Stomach (tissue), 4 donors: ENCODE results near the gene TTC9C.

Source experiments
- EP300 ChIP-seq: sonication (generic); formaldehyde crosslinking; IDR thresholded peaks from one replicate; pipeline ENCODE4 v1.6.1; 2017; ENCODE audit warnings: antibody characterized with exemption
- POLR2A ChIP-seq, 4 donors: fragments of 450-650 bp; IDR thresholded peaks; one replicate each; pipeline ENCODE4 v1.6.1; 2016; ENCODE audit warnings: antibody characterized with exemption in 4 of 4, control low read depth in 2 of 4, mild to moderate bottlenecking in 1 of 4, moderate library complexity in 1 of 4
- POLR2AphosphoS5 ChIP-seq, 3 donors: sonication (generic); formaldehyde crosslinking; IDR thresholded peaks; one replicate each; pipeline ENCODE4 v1.6.1; 2016; ENCODE audit warnings: antibody characterized with exemption in 3 of 3
- TF ChIP-seq, protein P1 (sequence below), 7 experiments: fragments of 450-650 bp in 4 of 7; fragments of 200-600 bp in 3 of 7; sonication (generic) in 3 of 7; IDR thresholded peaks; one replicate each; pipeline ENCODE4 v1.5.1; 2016 to 2019; ENCODE audit warnings: antibody characterized with exemption in 7 of 7, control low read depth in 2 of 7, mild to moderate bottlenecking in 1 of 7

DNA sequence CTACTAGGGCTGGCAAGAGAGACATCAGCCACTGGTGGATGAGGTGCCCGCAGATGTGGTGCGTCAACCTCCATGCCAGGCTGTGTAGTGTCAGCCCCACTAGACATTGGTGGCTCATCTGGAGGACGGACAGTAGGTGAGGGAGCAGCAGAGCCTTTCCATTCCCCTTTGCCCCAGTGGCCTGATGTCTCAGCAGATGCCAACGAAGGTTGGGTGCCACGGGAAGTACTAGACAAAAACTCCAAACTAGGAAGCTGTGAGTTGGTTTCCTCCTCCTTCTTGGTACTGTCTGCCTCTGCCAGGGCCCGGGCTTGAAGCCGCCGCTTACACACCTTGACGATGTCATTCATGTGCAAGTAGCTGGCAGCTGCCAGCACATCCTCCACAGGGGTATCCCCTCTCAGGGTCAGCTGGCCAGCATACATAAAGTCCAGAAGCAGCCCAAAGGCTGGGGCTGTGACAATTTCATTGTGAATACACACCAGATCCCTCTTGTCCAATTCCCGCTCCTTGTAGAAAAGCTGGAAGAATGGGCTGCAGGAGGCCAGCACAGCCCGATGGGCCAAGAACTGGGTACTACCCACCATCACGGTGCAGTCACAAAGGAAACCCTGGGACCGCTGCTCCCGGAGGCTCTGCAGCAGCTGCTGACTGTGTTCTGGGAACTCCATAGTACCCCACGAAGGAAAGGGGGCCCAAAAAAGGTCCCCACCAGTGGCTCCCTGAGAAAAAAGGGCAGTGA lies 24.9 kb downstream of the TTC9C start:
- TF ChIP-seq POLR2A (IDR thresholded peaks at IDR 0.05) (no peak), POLR2AphosphoS5 (IDR thresholded peaks at IDR 0.05) (no peak), EP300 (no peak)
- TF ChIP-seq, protein P1, sequence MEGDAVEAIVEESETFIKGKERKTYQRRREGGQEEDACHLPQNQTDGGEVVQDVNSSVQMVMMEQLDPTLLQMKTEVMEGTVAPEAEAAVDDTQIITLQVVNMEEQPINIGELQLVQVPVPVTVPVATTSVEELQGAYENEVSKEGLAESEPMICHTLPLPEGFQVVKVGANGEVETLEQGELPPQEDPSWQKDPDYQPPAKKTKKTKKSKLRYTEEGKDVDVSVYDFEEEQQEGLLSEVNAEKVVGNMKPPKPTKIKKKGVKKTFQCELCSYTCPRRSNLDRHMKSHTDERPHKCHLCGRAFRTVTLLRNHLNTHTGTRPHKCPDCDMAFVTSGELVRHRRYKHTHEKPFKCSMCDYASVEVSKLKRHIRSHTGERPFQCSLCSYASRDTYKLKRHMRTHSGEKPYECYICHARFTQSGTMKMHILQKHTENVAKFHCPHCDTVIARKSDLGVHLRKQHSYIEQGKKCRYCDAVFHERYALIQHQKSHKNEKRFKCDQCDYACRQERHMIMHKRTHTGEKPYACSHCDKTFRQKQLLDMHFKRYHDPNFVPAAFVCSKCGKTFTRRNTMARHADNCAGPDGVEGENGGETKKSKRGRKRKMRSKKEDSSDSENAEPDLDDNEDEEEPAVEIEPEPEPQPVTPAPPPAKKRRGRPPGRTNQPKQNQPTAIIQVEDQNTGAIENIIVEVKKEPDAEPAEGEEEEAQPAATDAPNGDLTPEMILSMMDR (IDR thresholded peaks at IDR 0.05): no peak
